GM12878 (cell line): Measurements from ENCODE around the gene MXRA8. TPM values are rescaled to one million over a fixed set of nuclear protein-coding genes. Genes with fewer than 3 reads are reported as not detected.

Source experiments
- ATAC-seq: fragments of 200-7000 bp; cut with Tn5 transposase; 3 replicates; pipeline ENCODE4 v1.9.1; 2020; ENCODE audit warnings: mild to moderate bottlenecking, moderate library complexity
- BruUV-seq: library from RNA; stranded (reverse); fragments of 400-500 nt; replicated peaks from 2 replicates; lab custom pipeline; 2021; lab: Mats Ljungman, UMichigan
- CTCF ChIA-PET: fragments of 300-600 bp; sonication (Branson Sonifier 250); formaldehyde crosslinking; extraction: SDS; loops from one replicate; lab custom pipeline; 2021; ENCODE audit warnings: inconsistent platforms; lab: Yijun Ruan, JAX
- POLR2A ChIA-PET: fragments of 350-600 bp; formaldehyde crosslinking; extraction: SDS; loops from one replicate; lab custom pipeline; 2021; ENCODE audit warnings: inconsistent platforms; lab: Charles Lee
- RAD21 ChIA-PET: fragments of 300-600 bp; sonication (Branson Sonifier 250); formaldehyde crosslinking; loops from one replicate; lab custom pipeline; 2023; ENCODE audit warnings: antibody characterized with exemption; ENCODE audit not compliant: unreplicated experiment; lab: Charles Lee
- SMC1A ChIA-PET: fragments of 300-600 bp; sonication (Branson Sonifier 250); formaldehyde crosslinking; loops from one replicate; lab custom pipeline; 2023; ENCODE audit not compliant: unreplicated experiment, uncharacterized antibody; lab: Charles Lee
- DNase-seq: peaks from one replicate; pipeline ENCODE4 v3.0.0-alpha.2; 2011; ENCODE audit warnings: low read depth, low spot score
- FAIRE-seq: peaks from 3 replicates; lab custom pipeline; 2011; peaks lifted over from hg19 to GRCh38; lab: Jason Lieb, UNC
- H2AFZ ChIP-seq: 2 replicates; pipeline ENCODE4 v1.6.0; 2011; ENCODE audit warnings: low read depth, low read length, control low read depth; ENCODE audit not compliant: control insufficient read depth
- H3K27ac ChIP-seq: 2 replicates; pipeline ENCODE4 v1.5.1; 2011; ENCODE audit warnings: control low read depth; ENCODE audit not compliant: control insufficient read depth, insufficient read depth
- H3K27me3 ChIP-seq, 2 experiments: replicated peaks in 1 of 2; 2 replicates each; pipeline versions ENCODE4 v1.6.0 to v1.6.1; 2011; ENCODE audit warnings: low read length in 1 of 2; ENCODE audit not compliant: control insufficient read depth in 2 of 2, insufficient read depth in 2 of 2
- H3K36me3 ChIP-seq, 2 experiments: 2 replicates each; pipeline ENCODE4 v1.5.1; 2011; ENCODE audit warnings: low read length in 1 of 2; ENCODE audit not compliant: control insufficient read depth in 2 of 2, insufficient read depth in 2 of 2
- H3K4me1 ChIP-seq: 2 replicates; pipeline ENCODE4 v1.6.1; 2011; ENCODE audit warnings: mild to moderate bottlenecking, low read length, moderate library complexity, mixed read lengths; ENCODE audit not compliant: control insufficient read depth, insufficient read depth
- H3K4me2 ChIP-seq: 2 replicates; pipeline ENCODE4 v1.6.0; 2011; ENCODE audit warnings: control low read depth; ENCODE audit not compliant: control insufficient read depth, insufficient read depth
- H3K4me3 ChIP-seq: fragments of 200-600 bp; sonication (generic); 2 replicates; pipeline ENCODE4 v1.5.1; 2016
- H3K79me2 ChIP-seq: 2 replicates; pipeline ENCODE4 v1.6.0; 2011; ENCODE audit warnings: low read length; ENCODE audit not compliant: control insufficient read depth, insufficient read depth
- H3K9ac ChIP-seq: 2 replicates; pipeline ENCODE4 v1.8.0; 2011; ENCODE audit warnings: low read length, control low read depth, mixed read lengths; ENCODE audit not compliant: control insufficient read depth, insufficient read depth
- H3K9me3 ChIP-seq: replicated peaks from 3 replicates; pipeline ENCODE4 v1.5.1; 2011; ENCODE audit warnings: mild to moderate bottlenecking, low read length; ENCODE audit not compliant: control insufficient read depth, insufficient read depth
- H4K20me1 ChIP-seq: 2 replicates; pipeline ENCODE4 v1.6.0; 2011; ENCODE audit not compliant: control insufficient read depth, insufficient read depth
- BACH1 ChIP-seq: fragments of 450-650 bp; IDR thresholded peaks from 2 replicates; pipeline ENCODE4 v1.6.1; 2017; ENCODE audit warnings: mild to moderate bottlenecking, borderline replicate concordance
- FOS ChIP-seq: IDR thresholded peaks from 3 replicates; pipeline ENCODE4 v1.6.1; 2011; ENCODE audit warnings: borderline replicate concordance; ENCODE audit not compliant: insufficient read length; ENCODE audit errors: extremely low read depth
- GABPA ChIP-seq: IDR thresholded peaks from 2 replicates; pipeline ENCODE4 v1.6.1; 2014; ENCODE audit warnings: antibody characterized with exemption, low read depth, mild to moderate bottlenecking, inconsistent platforms
- MEF2A ChIP-seq: IDR thresholded peaks from 2 replicates; pipeline ENCODE4 v1.6.1; 2011; ENCODE audit warnings: low read depth, mild to moderate bottlenecking, low read length, moderate library complexity; ENCODE audit not compliant: insufficient read depth
- MYC ChIP-seq: IDR thresholded peaks from 2 replicates; pipeline ENCODE4 v1.6.1; 2011; ENCODE audit warnings: mild to moderate bottlenecking, low read length, moderate library complexity, inconsistent platforms; ENCODE audit not compliant: insufficient read depth, insufficient replicate concordance, insufficient read length, severe bottlenecking
- NFXL1 ChIP-seq: fragments of 450-650 bp; IDR thresholded peaks from 2 replicates; pipeline ENCODE4 v1.6.1; 2017; ENCODE audit warnings: antibody characterized with exemption, mild to moderate bottlenecking, borderline replicate concordance
- NR2C2 ChIP-seq: IDR thresholded peaks from 2 replicates; pipeline ENCODE4 v1.6.1; 2011; ENCODE audit warnings: borderline replicate concordance, low read depth; ENCODE audit not compliant: control insufficient read depth, insufficient read length
- POLR2A ChIP-seq: IDR thresholded peaks from 2 replicates; pipeline ENCODE4 v1.6.1; 2011; ENCODE audit warnings: low read depth, mild to moderate bottlenecking, low read length
- RUNX3 ChIP-seq: IDR thresholded peaks from 2 replicates; pipeline ENCODE4 v1.6.1; 2012; ENCODE audit warnings: low read length, inconsistent platforms
- SREBF1 ChIP-seq: IDR thresholded peaks from 2 replicates; pipeline ENCODE4 v1.6.1; 2012; ENCODE audit warnings: mild to moderate bottlenecking, low read length
- WRNIP1 ChIP-seq: IDR thresholded peaks from 2 replicates; pipeline ENCODE4 v1.6.1; 2011; ENCODE audit warnings: low read depth, low read length, improper control_type of control experiment, borderline replicate concordance
- ZNF384 ChIP-seq: IDR thresholded peaks from 2 replicates; pipeline ENCODE4 v1.6.1; 2012; ENCODE audit warnings: low read depth, mild to moderate bottlenecking, low read length, improper control_type of control experiment, borderline replicate concordance
- WGBS: methylation state at CpG from one replicate; pipeline ENCODE4 v1.1.6; 2016; ENCODE audit warnings: low lambda C conversion rate; ENCODE audit not compliant: insufficient replicate concordance, insufficient coverage; ENCODE audit errors: missing lambda C conversion rate; 5-methylcytosine and 5-hydroxymethylcytosine counted together
- in situ Hi-C: fragments of 300-500 bp; cut with MboI; formaldehyde crosslinking; loops from 9 replicates; pipeline ENCODE4 v1.14.3; 2018; ENCODE audit warnings: mixed read lengths
- intact Hi-C: fragments of 100-400 bp; cut with micrococcal nuclease; formaldehyde crosslinking; loops from one replicate; pipeline ENCODE4 v1.14.2; 2022; ENCODE audit not compliant: unreplicated experiment
- polyA plus RNA-seq, 11 experiments: library from polyadenylated mRNA; depleted of rRNA in 4 of 11; unstranded in 6 of 11; stranded (reverse) in 5 of 11; fragments of >200 nt; fragmentation: Nextera tagmentation in 4 of 11; fragmentation: Illumina TruSeq in 1 of 11; extraction: Ambion mirVana in 4 of 11; extraction: Trizol in 1 of 11; gene quantifications; 1 replicate in 1 of 11; 2 replicates in 10 of 11; pipeline versions ENCODE4 v1.2.1 to v1.2.3, GENCODE V29; 2011 to 2016; ENCODE audit warnings: inconsistent platforms in 2 of 11, missing spikeins in 2 of 11, low read depth in 1 of 11
- total RNA-seq, 4 experiments: library from RNA; depleted of rRNA in 3 of 4; stranded (reverse); fragments of >200 nt in 3 of 4; fragmentation: Illumina TruSeq in 1 of 4; extraction: Trizol in 1 of 4; gene quantifications; 2 replicates each; pipeline versions ENCODE4 v1.2.1 to v1.2.3, GENCODE V29; 2013 to 2021
- TF ChIP-seq, protein P1 (sequence below): IDR thresholded peaks from 2 replicates; pipeline ENCODE4 v1.6.1; 2011; ENCODE audit warnings: borderline replicate concordance, low read depth, mild to moderate bottlenecking, moderate library complexity, mixed read lengths, low read length; ENCODE audit not compliant: insufficient read depth; ENCODE audit errors: extremely low read length

The MXRA8 gene
- total and polyA plus RNA-seq, 10 of the 15 experiments (the other 5 are each of a cell fraction or from before 2014, with no cell fraction given): 0.11 to 0.54 (median 0.21) TPM; not detected in 6

DNA sequence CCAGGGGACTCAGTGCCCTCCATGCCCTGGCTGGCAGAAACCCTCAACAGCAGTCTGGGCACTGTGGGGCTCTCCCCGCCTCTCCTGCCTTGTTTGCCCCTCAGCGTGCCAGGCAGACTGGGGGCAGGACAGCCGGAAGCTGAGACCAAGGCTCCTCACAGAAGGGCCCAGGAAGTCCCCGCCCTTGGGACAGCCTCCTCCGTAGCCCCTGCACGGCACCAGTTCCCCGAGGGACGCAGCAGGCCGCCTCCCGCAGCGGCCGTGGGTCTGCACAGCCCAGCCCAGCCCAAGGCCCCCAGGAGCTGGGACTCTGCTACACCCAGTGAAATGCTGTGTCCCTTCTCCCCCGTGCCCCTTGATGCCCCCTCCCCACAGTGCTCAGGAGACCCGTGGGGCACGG, 30.1 kb downstream of the MXRA8 start:
- Histone ChIP-seq H3K27me3 (no peaks in the 10 kb centered on the region), H3K9me3 (no peaks in the 10 kb centered on the region), H3K79me2 (peaks cover 21% of the 10 kb centered on the region), H3K4me1 (peaks cover 5% of the 10 kb centered on the region; the same call in 1 of the 2 replicates), H2AFZ (no peak overlapping the region), H3K36me3 (no peaks in the 10 kb centered on the region), H3K27ac (no peak overlapping the region), H4K20me1 (no peaks in the 10 kb centered on the region), H3K4me2 (no peak overlapping the region), H3K9ac (no peak overlapping the region), H3K4me3 (no peak overlapping the region)
- RAD21 ChIA-PET: no interaction called here
- in situ Hi-C loops (no loop called here), intact Hi-C loops (no loop called here)
- TF ChIP-seq, protein P1, sequence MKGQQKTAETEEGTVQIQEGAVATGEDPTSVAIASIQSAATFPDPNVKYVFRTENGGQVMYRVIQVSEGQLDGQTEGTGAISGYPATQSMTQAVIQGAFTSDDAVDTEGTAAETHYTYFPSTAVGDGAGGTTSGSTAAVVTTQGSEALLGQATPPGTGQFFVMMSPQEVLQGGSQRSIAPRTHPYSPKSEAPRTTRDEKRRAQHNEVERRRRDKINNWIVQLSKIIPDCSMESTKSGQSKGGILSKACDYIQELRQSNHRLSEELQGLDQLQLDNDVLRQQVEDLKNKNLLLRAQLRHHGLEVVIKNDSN: no peak
- TF ChIP-seq ZNF384: no peak
- TF ChIP-seq BACH1: no peak
- no peak for TF ChIP-seq MEF2A
- no peak for TF ChIP-seq FOS
- TF ChIP-seq NFXL1: no peak
- TF ChIP-seq NR2C2: no peak
- TF ChIP-seq RUNX3: no peak
- no peak for TF ChIP-seq MYC
- no peak for TF ChIP-seq SREBF1
- no peak for TF ChIP-seq POLR2A
- TF ChIP-seq WRNIP1: no peak
- TF ChIP-seq GABPA: no peak
- 37% methylated on average over 15 of the region's 15 CpGs for WGBS
- FAIRE-seq (no peak), DNase-seq (no peak), ATAC-seq (no peak)
- BruUV-seq: no TSS peak
- CTCF ChIA-PET: no interaction called here
- POLR2A ChIA-PET: no interaction called here
- SMC1A ChIA-PET: no interaction called here
